Tibial nerve (tissue), 4 donors: ENCODE measurements around the gene LPO. TPM values are rescaled to one million over a fixed set of nuclear protein-coding genes. Genes with fewer than 3 reads are reported as not detected.
A peak's percentile ranks its signal among the peaks of the same experiment; 100 is the strongest.

Source experiments
- DNase-seq, 2 donors: peaks; one replicate each; pipeline ENCODE4 v3.0.0-alpha.2; 2019; ENCODE audit warnings: low spot score in 2 of 2
- H3K27ac ChIP-seq, 4 donors: fragments of 200-600 bp; sonication (generic) in 3 of 4; one replicate each; pipeline ENCODE4 v1.5.1; 2017 to 2019; ENCODE audit warnings: mild to moderate bottlenecking in 1 of 4
- H3K27me3 ChIP-seq, 2 donors: fragments of 200-600 bp; sonication (generic) in 1 of 2; one replicate each; pipeline versions ENCODE4 v1.5.1 to v1.6.0; 2017 to 2019
- H3K36me3 ChIP-seq, 3 donors: fragments of 200-600 bp; sonication (generic); one replicate each; pipeline ENCODE4 v1.5.1; 2018 to 2019
- H3K4me1 ChIP-seq, 4 donors: fragments of 200-600 bp; sonication (generic) in 3 of 4; one replicate each; pipeline ENCODE4 v1.5.1; 2017 to 2019
- H3K4me3 ChIP-seq, 4 donors: fragments of 200-600 bp; sonication (generic) in 3 of 4; one replicate each; pipeline ENCODE4 v1.5.1; 2017 to 2019; ENCODE audit warnings: mild to moderate bottlenecking in 1 of 4, moderate library complexity in 1 of 4
- H3K9me3 ChIP-seq, 4 donors: fragments of 200-600 bp; sonication (generic) in 3 of 4; one replicate each; pipeline ENCODE4 v1.5.1; 2017 to 2019
- CTCF ChIP-seq, 5 experiments: fragments of 200-600 bp in 3 of 5; fragments of 450-650 bp in 2 of 5; sonication (generic) in 3 of 5; IDR thresholded peaks; one replicate each; pipeline ENCODE4 v1.5.1; 2016 to 2019; ENCODE audit warnings: antibody characterized with exemption in 5 of 5, mild to moderate bottlenecking in 3 of 5, moderate library complexity in 2 of 5
- EP300 ChIP-seq, 2 donors: sonication (generic); formaldehyde crosslinking; IDR thresholded peaks; one replicate each; pipeline ENCODE4 v1.6.1; 2017; ENCODE audit warnings: antibody characterized with exemption in 2 of 2, mild to moderate bottlenecking in 1 of 2
- POLR2A ChIP-seq, 2 donors: fragments of 450-650 bp; IDR thresholded peaks; one replicate each; pipeline ENCODE4 v1.6.1; 2017; ENCODE audit warnings: antibody characterized with exemption in 2 of 2, mild to moderate bottlenecking in 2 of 2, moderate library complexity in 2 of 2
- WGBS, 2 donors: methylation state at CpG; one replicate each; pipeline ENCODE4 v1.1.5; 2018; 5-methylcytosine and 5-hydroxymethylcytosine counted together
- total RNA-seq, 4 donors: library from RNA; depleted of rRNA; stranded (reverse); fragments of >200 nt; gene quantifications; one replicate each; pipeline ENCODE4 v1.1.0, GENCODE V29; 2016

Gene LPO
- total RNA-seq, 4 donors from 2014 or later = not detected

- DNase-seq = no peak
- Histone ChIP-seq H3K4me1 (no peaks in the 10 kb centered on the region), H3K36me3 (no peaks in the 10 kb centered on the region), H3K9me3 (no peaks in the 10 kb centered on the region), H3K27ac (no peak overlapping the region), H3K27me3 (peaks cover 0 to 23% of the 10 kb centered on the region in 2 donors), H3K4me3 (no peak overlapping the region)
- TF ChIP-seq EP300 (IDR thresholded peaks at IDR 0.05) (no peak), CTCF (IDR thresholded peaks at IDR 0.05) (no peak)
- WGBS, 2 donors = 71 to 75% methylated on average over 12 to 18 of the region's 18 CpGs
These were observed 44.6 kb upstream of the LPO start for GRCh38 chr17:58193641-58194255.

- TF ChIP-seq CTCF (IDR thresholded peaks at IDR 0.05) (no peak), EP300 (IDR thresholded peaks at IDR 0.05) (no peak), POLR2A (IDR thresholded peaks at IDR 0.05) (no peak)
- no peaks in the 10 kb centered on the region for H3K36me3 ChIP-seq
- H3K27ac ChIP-seq = no peak overlapping the region
- H3K9me3 ChIP-seq = no peaks in the 10 kb centered on the region
- DNase-seq = no peak
- H3K4me1 ChIP-seq = no peaks in the 10 kb centered on the region
- WGBS, 2 donors = 79 to 89% methylated on average over 5 of the region's 5 CpGs
- H3K27me3 ChIP-seq = peaks cover 0 to 21% of the 10 kb centered on the region in 2 donors
- H3K4me3 ChIP-seq = no peak overlapping the region
These were observed 42.8 kb upstream of the LPO start for GRCh38 chr17:58195518-58196123.

- TF ChIP-seq CTCF (IDR thresholded peaks at IDR 0.05) (no peak), EP300 (IDR thresholded peaks at IDR 0.05) (no peak), POLR2A (IDR thresholded peaks at IDR 0.05) (no peak)
- Histone ChIP-seq H3K27ac (no peak overlapping the region), H3K4me1 (no peaks in the 10 kb centered on the region)
These were observed 41.8 kb upstream of the LPO start for GRCh38 chr17:58196610-58197009.

GRCh38 chr17:58200024-58200633 is 38.3 kb upstream of the LPO start:
- H3K4me3 ChIP-seq = no peak overlapping the region
- H3K9me3 ChIP-seq = no peaks in the 10 kb centered on the region
- no peak overlapping the region for H3K27ac ChIP-seq
- H3K4me1 ChIP-seq = no peaks in the 10 kb centered on the region
- no peak for DNase-seq
- WGBS, 2 donors = 40 to 44% methylated on average over 13 to 14 of the region's 14 CpGs
- no peak for TF ChIP-seq POLR2A (IDR thresholded peaks at IDR 0.05)
- TF ChIP-seq CTCF (IDR thresholded peaks at IDR 0.05) = peak in 4 of 5 experiments; percentile 18 to 48 (median 26)
- no peak for TF ChIP-seq EP300 (IDR thresholded peaks at IDR 0.05)
- H3K27me3 ChIP-seq = peaks cover 0 to 7% of the 10 kb centered on the region in 2 donors
- H3K36me3 ChIP-seq = peaks cover 0 to 19% (median 5%) of the 10 kb centered on the region in 3 donors

More at GRCh38 chr17:58196610-58197009, 41.8 kb upstream of the LPO start:
- Histone ChIP-seq H3K4me3 (no peak overlapping the region), H3K9me3 (no peaks in the 10 kb centered on the region), H3K36me3 (no peaks in the 10 kb centered on the region), H3K27me3 (peaks cover 0 to 14% of the 10 kb centered on the region in 2 donors)
- WGBS, 2 donors = 62 to 69% methylated on average over 7 of the region's 7 CpGs
- DNase-seq = no peak

GRCh38 chr17:58202859-58203258 is 35.5 kb upstream of the LPO start:
- H3K36me3 ChIP-seq = peaks cover 0 to 46% (median 5%) of the 10 kb centered on the region in 3 donors
- no peaks in the 10 kb centered on the region for H3K9me3 ChIP-seq
- no peak for TF ChIP-seq CTCF (IDR thresholded peaks at IDR 0.05)
- DNase-seq = no peak
- no peak overlapping the region for H3K27ac ChIP-seq
- WGBS, 2 donors = 88% methylated on average over 7 of the region's 7 CpGs
- peaks cover 0 to 4% of the 10 kb centered on the region in 2 donors for H3K27me3 ChIP-seq
- no peaks in the 10 kb centered on the region for H3K4me1 ChIP-seq
- H3K4me3 ChIP-seq = no peak overlapping the region
